Neural progenitor cell (in vitro differentiated cells): ENCODE results near the gene PRDM16. TPM values are rescaled to one million over a fixed set of nuclear protein-coding genes. Genes with fewer than 3 reads are reported as not detected.

Experiments used
- DNase-seq: peaks from one replicate; pipeline ENCODE4 v3.0.0-alpha.2; 2016; ENCODE audit warnings: low spot score
- H2AFZ ChIP-seq: fragments of 200-600 bp; sonication (generic); replicated peaks from 2 replicates; pipeline ENCODE4 v1.6.1; 2016; ENCODE audit warnings: antibody characterized with exemption
- H3F3A ChIP-seq: fragments of 200-600 bp; sonication (generic); 2 replicates; pipeline ENCODE4 v1.6.1; 2016; ENCODE audit warnings: antibody characterized with exemption, low read depth
- H3K27ac ChIP-seq: fragments of 200-600 bp; sonication (generic); 2 replicates; pipeline ENCODE4 v1.5.1; 2016; ENCODE audit warnings: mild to moderate bottlenecking
- H3K27me3 ChIP-seq: fragments of 200-600 bp; sonication (generic); 2 replicates; pipeline ENCODE4 v1.6.1; 2016; ENCODE audit warnings: mild to moderate bottlenecking, moderate library complexity
- H3K36me3 ChIP-seq: fragments of 200-600 bp; sonication (generic); 2 replicates; pipeline ENCODE4 v1.5.1; 2016
- H3K4me1 ChIP-seq: fragments of 200-600 bp; sonication (generic); 2 replicates; pipeline ENCODE4 v1.6.1; 2016; ENCODE audit warnings: mixed run types
- H3K4me2 ChIP-seq: fragments of 200-600 bp; sonication (generic); 2 replicates; pipeline ENCODE4 v1.6.1; 2016
- H3K4me3 ChIP-seq: fragments of 200-600 bp; sonication (generic); 2 replicates; pipeline ENCODE4 v1.5.1; 2016
- H3K79me2 ChIP-seq: fragments of 200-600 bp; sonication (generic); 2 replicates; pipeline ENCODE4 v1.6.1; 2016; ENCODE audit warnings: low read depth
- H3K9ac ChIP-seq: fragments of 200-600 bp; sonication (generic); 2 replicates; pipeline ENCODE4 v1.6.1; 2016
- H3K9me3 ChIP-seq: fragments of 200-600 bp; sonication (generic); 2 replicates; pipeline ENCODE4 v1.5.1; 2016; ENCODE audit warnings: low read depth
- H4K20me1 ChIP-seq: fragments of 200-600 bp; sonication (generic); 2 replicates; pipeline ENCODE4 v1.6.1; 2016; ENCODE audit warnings: low read depth
- H3K27ac Mint-ChIP-seq: 3 replicates; pipeline ENCODE4 v1.8.0; 2021; ENCODE audit warnings: mixed read lengths
- H3K27me3 Mint-ChIP-seq: 2 replicates; pipeline ENCODE4 v1.8.0; 2022; ENCODE audit warnings: low read depth, mild to moderate bottlenecking, inconsistent platforms, moderate library complexity, mixed read lengths; ENCODE audit not compliant: insufficient read depth
- H3K36me3 Mint-ChIP-seq: 3 replicates; pipeline ENCODE4 v1.8.0; 2021; ENCODE audit warnings: mixed read lengths
- H3K4me1 Mint-ChIP-seq: 3 replicates; pipeline ENCODE4 v1.8.0; 2021; ENCODE audit warnings: mixed read lengths
- H3K4me3 Mint-ChIP-seq: 3 replicates; pipeline ENCODE4 v1.8.0; 2021; ENCODE audit warnings: mild to moderate bottlenecking, moderate library complexity, mixed read lengths
- H3K9me3 Mint-ChIP-seq: 3 replicates; pipeline ENCODE4 v1.8.0; 2020; ENCODE audit warnings: mixed read lengths
- CTCF ChIP-seq: fragments of 200-600 bp; sonication (generic); IDR thresholded peaks from 2 replicates; pipeline ENCODE4 v1.5.1; 2017; ENCODE audit warnings: antibody characterized with exemption, mild to moderate bottlenecking
- EZH2 ChIP-seq: fragments of 200-600 bp; sonication (generic); IDR thresholded peaks from 2 replicates; pipeline ENCODE4 v1.6.1; 2017; ENCODE audit warnings: antibody characterized with exemption, mild to moderate bottlenecking, moderate library complexity
- EZH2phosphoT487 ChIP-seq: fragments of 200-600 bp; sonication (generic); IDR thresholded peaks from 2 replicates; pipeline ENCODE4 v1.6.1; 2017; ENCODE audit warnings: antibody characterized with exemption
- total RNA-seq: library from RNA; depleted of rRNA; stranded (reverse); fragments of >200 nt; gene quantifications from 2 replicates; pipeline ENCODE4 v1.2.3, GENCODE V29; 2015; ENCODE audit warnings: low replicate concordance

The PRDM16 gene
- total RNA-seq, 1 donor from 2014 or later: 1.9 TPM

- Histone ChIP-seq H3K79me2 (no peaks in the 10 kb centered on the region), H2AFZ (no peak overlapping the region), H3K9me3 (no peaks in the 10 kb centered on the region), H3K4me1 (peaks cover 16% of the 10 kb centered on the region), H4K20me1 (no peaks in the 10 kb centered on the region), H3K36me3 (no peaks in the 10 kb centered on the region), H3K27me3 (no peaks in the 10 kb centered on the region), H3K4me3 (no peak overlapping the region), H3F3A (no peaks in the 10 kb centered on the region), H3K9ac (no peak overlapping the region), H3K27ac (no peak overlapping the region), H3K4me2 (no peak overlapping the region)
- Mint-ChIP-seq H3K4me3 (no peak overlapping the region), H3K9me3 (peaks cover 2% of the 10 kb centered on the region), H3K36me3 (peaks cover 2% of the 10 kb centered on the region), H3K4me1 (peaks cover 79% of the 10 kb centered on the region), H3K27ac (peak overlapping the region; percentile 63), H3K27me3 (peaks cover 9% of the 10 kb centered on the region)
- TF ChIP-seq EZH2 (no peak), CTCF (no peak), EZH2phosphoT487 (no peak)
- DNase-seq: no peak
Observed at GRCh38 chr1:3363023-3363422, 294.0 kb downstream of the PRDM16 start.

GRCh38 chr1:3363756-3364155 lies 294.8 kb downstream of the PRDM16 start:
- peak overlapping the region; percentile 89 for H3K27ac Mint-ChIP-seq
- no peaks in the 10 kb centered on the region for H3K79me2 ChIP-seq
- peaks cover 2% of the 10 kb centered on the region for H3K36me3 Mint-ChIP-seq
- no peaks in the 10 kb centered on the region for H3K36me3 ChIP-seq
- H4K20me1 ChIP-seq: no peaks in the 10 kb centered on the region
- H3K9me3 Mint-ChIP-seq: peaks cover 2% of the 10 kb centered on the region
- no peak overlapping the region for H2AFZ ChIP-seq
- H3K9ac ChIP-seq: no peak overlapping the region
- H3K4me3 Mint-ChIP-seq: peak overlapping the region; percentile 70
- H3K4me1 ChIP-seq: peaks cover 16% of the 10 kb centered on the region
- H3K27me3 ChIP-seq: no peaks in the 10 kb centered on the region
- no peak overlapping the region for H3K27ac ChIP-seq
- no peaks in the 10 kb centered on the region for H3K9me3 ChIP-seq
- H3K4me1 Mint-ChIP-seq: peaks cover 82% of the 10 kb centered on the region
- no peaks in the 10 kb centered on the region for H3F3A ChIP-seq
- H3K4me2 ChIP-seq: no peak overlapping the region
- no peak overlapping the region for H3K4me3 ChIP-seq
- TF ChIP-seq EZH2phosphoT487 (no peak), EZH2 (no peak), CTCF (no peak)
- DNase-seq: no peak
- peaks cover 10% of the 10 kb centered on the region for H3K27me3 Mint-ChIP-seq

- Histone ChIP-seq H3K27me3 (no peaks in the 10 kb centered on the region), H3K9ac (no peak overlapping the region), H3K4me1 (peaks cover 16% of the 10 kb centered on the region), H3K79me2 (no peaks in the 10 kb centered on the region), H3K9me3 (no peaks in the 10 kb centered on the region), H2AFZ (no peak overlapping the region), H3K27ac (no peak overlapping the region), H4K20me1 (no peaks in the 10 kb centered on the region), H3K36me3 (no peaks in the 10 kb centered on the region), H3K4me2 (no peak overlapping the region), H3K4me3 (no peak overlapping the region), H3F3A (no peaks in the 10 kb centered on the region)
- Mint-ChIP-seq H3K36me3 (no peaks in the 10 kb centered on the region), H3K4me3 (peak overlapping the region; percentile 21), H3K4me1 (peaks cover 81% of the 10 kb centered on the region), H3K9me3 (no peaks in the 10 kb centered on the region), H3K27me3 (peaks cover 11% of the 10 kb centered on the region), H3K27ac (no peak overlapping the region)
- TF ChIP-seq EZH2phosphoT487: no peak
- no peak for TF ChIP-seq EZH2
- TF ChIP-seq CTCF: no peak
- no peak for DNase-seq
Observed at GRCh38 chr1:3364551-3364950, 295.5 kb downstream of the PRDM16 start.
